Neural crest cell (in vitro differentiated cells): ENCODE measurements around the gene GPHA2. TPM values are rescaled to one million over a fixed set of nuclear protein-coding genes. Genes with fewer than 3 reads are reported as not detected.

ENCODE experiments used
- DNase-seq: peaks from one replicate; pipeline ENCODE4 v3.0.0; 2021; ENCODE audit warnings: low read depth, mixed read lengths, low spot score
- H3K27ac Mint-ChIP-seq: one replicate; pipeline ENCODE4 v1.8.0; 2021; ENCODE audit warnings: mild to moderate bottlenecking, mixed read lengths; ENCODE audit not compliant: unreplicated experiment
- H3K27me3 Mint-ChIP-seq: 2 replicates; pipeline ENCODE4 v1.8.0; 2021; ENCODE audit warnings: low read depth, mild to moderate bottlenecking, mixed read lengths
- H3K36me3 Mint-ChIP-seq: 2 replicates; pipeline ENCODE4 v1.8.0; 2021; ENCODE audit warnings: low read depth, mild to moderate bottlenecking, mixed read lengths
- H3K4me1 Mint-ChIP-seq: 2 replicates; pipeline ENCODE4 v1.8.0; 2021; ENCODE audit warnings: mixed read lengths
- H3K4me3 Mint-ChIP-seq: one replicate; pipeline ENCODE4 v1.8.0; 2021; ENCODE audit warnings: mild to moderate bottlenecking, mixed read lengths
- H3K9me3 Mint-ChIP-seq: 2 replicates; pipeline ENCODE4 v1.8.0; 2021; ENCODE audit warnings: mixed read lengths
- CTCF ChIP-seq: fragments of 200-600 bp; sonication (generic); conservative IDR thresholded peaks from 2 replicates; pipeline ENCODE4 v1.5.0; 2021; ENCODE audit warnings: antibody characterized with exemption, mild to moderate bottlenecking
- total RNA-seq: library from RNA; stranded (reverse); gene quantifications from 2 replicates; pipeline ENCODE4 v1.2.1, GENCODE V29; 2021

The GPHA2 gene
- total RNA-seq, 1 donor from 2014 or later: not detected

- Mint-ChIP-seq H3K4me3 (peak overlapping the region; percentile 94), H3K36me3 (no peaks in the 10 kb centered on the region), H3K4me1 (peaks cover 24% of the 10 kb centered on the region), H3K27me3 (no peaks in the 10 kb centered on the region), H3K9me3 (no peaks in the 10 kb centered on the region), H3K27ac (peak overlapping the region; percentile 97)
- DNase-seq: no peak
- TF ChIP-seq CTCF: no peak
Measured at GRCh38 chr11:64915376-64915887, 20.3 kb downstream of the GPHA2 start.

- Mint-ChIP-seq H3K36me3 (no peaks in the 10 kb centered on the region), H3K27ac (no peak overlapping the region), H3K27me3 (no peaks in the 10 kb centered on the region), H3K4me3 (peak overlapping the region; percentile 80), H3K9me3 (no peaks in the 10 kb centered on the region), H3K4me1 (peaks cover 24% of the 10 kb centered on the region)
- no peak for DNase-seq
- TF ChIP-seq CTCF: no peak
Measured at GRCh38 chr11:64914123-64914522, 21.6 kb downstream of the GPHA2 start.

GRCh38 chr11:64913171-64913727 lies 22.4 kb downstream of the GPHA2 start:
- no peak for DNase-seq
- H3K9me3 Mint-ChIP-seq: no peaks in the 10 kb centered on the region
- H3K27ac Mint-ChIP-seq: no peak overlapping the region
- TF ChIP-seq CTCF: no peak
- H3K36me3 Mint-ChIP-seq: no peaks in the 10 kb centered on the region
- H3K27me3 Mint-ChIP-seq: no peaks in the 10 kb centered on the region
- H3K4me3 Mint-ChIP-seq: no peak overlapping the region
- peaks cover 24% of the 10 kb centered on the region for H3K4me1 Mint-ChIP-seq

GRCh38 chr11:64911689-64912088 lies 24.0 kb downstream of the GPHA2 start:
- TF ChIP-seq CTCF: no peak
- Mint-ChIP-seq H3K27ac (no peak overlapping the region), H3K9me3 (no peaks in the 10 kb centered on the region), H3K4me1 (peaks cover 10% of the 10 kb centered on the region), H3K36me3 (no peaks in the 10 kb centered on the region), H3K27me3 (no peaks in the 10 kb centered on the region), H3K4me3 (peak overlapping the region; percentile 59)
- no peak for DNase-seq

- TF ChIP-seq CTCF: no peak
- Mint-ChIP-seq H3K27ac (no peak overlapping the region), H3K4me3 (no peak overlapping the region), H3K4me1 (peaks cover 4% of the 10 kb centered on the region), H3K9me3 (no peaks in the 10 kb centered on the region), H3K36me3 (no peaks in the 10 kb centered on the region), H3K27me3 (no peaks in the 10 kb centered on the region)
- DNase-seq: no peak
Measured at GRCh38 chr11:64911142-64911541, 24.6 kb downstream of the GPHA2 start.
